SK-N-SH (cell line): ENCODE data around the gene SSRP1. TPM values are rescaled to one million over a fixed set of nuclear protein-coding genes. Genes with fewer than 3 reads are reported as not detected.
A peak's percentile ranks its signal among the peaks of the same experiment; 100 is the strongest.

Source experiments
- CTCF ChIA-PET: fragments of 300-600, 350-600 bp; formaldehyde crosslinking; extraction: SDS; loops from one replicate; lab custom pipeline; 2021; lab: Yijun Ruan, JAX
- POLR2A ChIA-PET: fragments of 350-600 bp; sonication (Branson Sonifier 250); formaldehyde crosslinking; extraction: SDS; loops from one replicate; lab custom pipeline; 2020; ENCODE audit warnings: antibody characterized with exemption, inconsistent platforms; lab: Yijun Ruan, JAX
- DNase-seq: peaks from one replicate; pipeline ENCODE4 v3.0.0; 2012
- H2AFZ ChIP-seq: fragments of 200-600 bp; sonication (generic); 2 replicates; pipeline ENCODE4 v1.8.1; 2016; ENCODE audit warnings: antibody characterized with exemption, mild to moderate bottlenecking, low read depth
- H3F3A ChIP-seq: fragments of 200-600 bp; sonication (generic); replicated peaks from 2 replicates; pipeline ENCODE3; 2016; ENCODE audit warnings: antibody characterized with exemption, mild to moderate bottlenecking; ENCODE audit not compliant: insufficient read depth
- H3K27ac ChIP-seq, 2 experiments: fragments of 200-500 bp in 1 of 2; fragments of 200-600 bp in 1 of 2; sonication (Bioruptor generic) in 1 of 2; sonication (generic), shearing (Covaris generic) in 1 of 2; 2 replicates each; pipeline versions ENCODE4 v1.5.1 to v1.6.1; 2014 to 2016; ENCODE audit warnings: low read depth in 2 of 2, inconsistent platforms in 1 of 2, low read length in 1 of 2, mild to moderate bottlenecking in 1 of 2, mixed read lengths in 1 of 2
- H3K27me3 ChIP-seq: fragments of 200-600 bp; sonication (generic), shearing (Covaris generic); 2 replicates; pipeline ENCODE4 v1.6.1; 2016; ENCODE audit warnings: mixed run types; ENCODE audit not compliant: insufficient read depth
- H3K36me3 ChIP-seq, 2 experiments: fragments of 200-500 bp in 1 of 2; fragments of 200-600 bp in 1 of 2; sonication (Bioruptor generic) in 1 of 2; sonication (generic) in 1 of 2; replicated peaks in 1 of 2; 2 replicates each; pipeline versions ENCODE3 to v1.5.1; 2014 to 2016; ENCODE audit warnings: low read length in 1 of 2, mild to moderate bottlenecking in 1 of 2; ENCODE audit not compliant: insufficient read depth in 2 of 2, control insufficient read depth in 1 of 2
- H3K4me1 ChIP-seq, 2 experiments: fragments of 200-500 bp in 1 of 2; fragments of 200-600 bp in 1 of 2; sonication (Bioruptor generic) in 1 of 2; sonication (generic), shearing (Covaris generic) in 1 of 2; 2 replicates each; pipeline versions ENCODE4 v1.5.1 to v1.6.1; 2014 to 2016; ENCODE audit warnings: low read depth in 1 of 2, low read length in 1 of 2, mixed run types in 1 of 2; ENCODE audit not compliant: insufficient read depth in 2 of 2, control insufficient read depth in 1 of 2
- H3K4me2 ChIP-seq: fragments of 200-600 bp; sonication (generic), shearing (Covaris generic); 2 replicates; pipeline ENCODE4 v1.6.1; 2017; ENCODE audit warnings: mixed run types
- H3K4me3 ChIP-seq, 2 experiments: fragments of 200-500 bp in 1 of 2; fragments of 200-600 bp in 1 of 2; sonication (Bioruptor generic) in 1 of 2; sonication (generic), shearing (Covaris generic) in 1 of 2; 2 replicates each; pipeline versions ENCODE4 v1.5.1 to v1.8.1; 2014 to 2016; ENCODE audit warnings: low read depth in 2 of 2, inconsistent platforms in 1 of 2, low read length in 1 of 2, mild to moderate bottlenecking in 1 of 2, mixed read lengths in 1 of 2, moderate library complexity in 1 of 2
- H3K79me2 ChIP-seq: fragments of 200-600 bp; sonication (generic); 2 replicates; pipeline ENCODE4 v1.8.1; 2017; ENCODE audit warnings: mild to moderate bottlenecking; ENCODE audit not compliant: insufficient read depth
- H3K9ac ChIP-seq: fragments of 200-600 bp; sonication (generic); 2 replicates; pipeline ENCODE4 v1.6.1; 2017; ENCODE audit warnings: mixed run types
- H3K9me2 ChIP-seq: fragments of 200-600 bp; sonication (generic); 2 replicates; pipeline ENCODE4 v1.6.1; 2017; ENCODE audit warnings: mixed run types
- H3K9me3 ChIP-seq: fragments of 200-600 bp; sonication (generic); 2 replicates; pipeline ENCODE4 v1.6.1; 2017; ENCODE audit warnings: mixed run types, mild to moderate bottlenecking, moderate library complexity
- H4K20me1 ChIP-seq: fragments of 200-600 bp; sonication (generic); 2 replicates; pipeline ENCODE4 v1.6.1; 2017; ENCODE audit warnings: mild to moderate bottlenecking, mixed run types; ENCODE audit not compliant: insufficient read depth
- ELF1 ChIP-seq: IDR thresholded peaks from 2 replicates; pipeline ENCODE4 v1.4.0; 2012
- EZH2phosphoT487 ChIP-seq: fragments of 200-600 bp; sonication (generic); IDR thresholded peaks from 2 replicates; pipeline ENCODE4 v1.6.1; 2017; ENCODE audit warnings: low read depth, mixed run types, mild to moderate bottlenecking, antibody characterized with exemption, moderate library complexity, borderline replicate concordance
- FOXM1 ChIP-seq: IDR thresholded peaks from 2 replicates; pipeline ENCODE4 v1.4.0; 2012; ENCODE audit warnings: low read depth, mild to moderate bottlenecking
- GATA2 ChIP-seq: sonication (generic); formaldehyde crosslinking; IDR thresholded peaks from 2 replicates; pipeline ENCODE4 v1.5.0; 2020; ENCODE audit warnings: mild to moderate bottlenecking, missing genetic modification reagents
- MEF2A ChIP-seq: IDR thresholded peaks from 2 replicates; pipeline ENCODE4 v1.4.0; 2012; ENCODE audit warnings: low read depth, borderline replicate concordance
- POLR2AphosphoS5 ChIP-seq: IDR thresholded peaks from 2 replicates; pipeline ENCODE4 v1.6.1; 2012; ENCODE audit warnings: low read depth, low read length
- RXRA ChIP-seq: IDR thresholded peaks from 2 replicates; pipeline ENCODE4 v1.4.0; 2012; ENCODE audit warnings: low read depth, mild to moderate bottlenecking, borderline replicate concordance
- SIN3A ChIP-seq: IDR thresholded peaks from 2 replicates; pipeline ENCODE4 v1.6.1; 2012; ENCODE audit warnings: low read depth, mild to moderate bottlenecking, low read length, moderate library complexity, borderline replicate concordance
- SMC3 ChIP-seq: IDR thresholded peaks from 2 replicates; pipeline ENCODE4 v1.6.1; 2012; ENCODE audit warnings: low read depth, low read length, improper control_type of control experiment
- TCF12 ChIP-seq: IDR thresholded peaks from 2 replicates; pipeline ENCODE4 v1.4.0; 2012
- WGBS: methylation state at CpG from one replicate; pipeline ENCODE4 v1.1.6; 2017; ENCODE audit warnings: low lambda C conversion rate; 5-methylcytosine and 5-hydroxymethylcytosine counted together
- polyA plus RNA-seq, 3 experiments: library from polyadenylated mRNA; depleted of rRNA; stranded (reverse); fragments of >200 nt; gene quantifications; 2 replicates each; pipeline ENCODE4 v1.2.3, GENCODE V29; 2012
- TF ChIP-seq, protein P1 (sequence below): IDR thresholded peaks from 2 replicates; pipeline ENCODE4 v1.6.1; 2012; ENCODE audit warnings: mild to moderate bottlenecking, low read depth, low read length, moderate library complexity
- TF ChIP-seq, protein P2 (sequence below): fragments of 200-600 bp; sonication (generic); IDR thresholded peaks from 2 replicates; pipeline ENCODE4 v1.6.1; 2017; ENCODE audit warnings: antibody characterized with exemption, mild to moderate bottlenecking, moderate library complexity

The SSRP1 gene
- polyA plus RNA-seq, 1 of the 3 experiments (the other 2 are of a cell fraction): 137 TPM

DNA sequence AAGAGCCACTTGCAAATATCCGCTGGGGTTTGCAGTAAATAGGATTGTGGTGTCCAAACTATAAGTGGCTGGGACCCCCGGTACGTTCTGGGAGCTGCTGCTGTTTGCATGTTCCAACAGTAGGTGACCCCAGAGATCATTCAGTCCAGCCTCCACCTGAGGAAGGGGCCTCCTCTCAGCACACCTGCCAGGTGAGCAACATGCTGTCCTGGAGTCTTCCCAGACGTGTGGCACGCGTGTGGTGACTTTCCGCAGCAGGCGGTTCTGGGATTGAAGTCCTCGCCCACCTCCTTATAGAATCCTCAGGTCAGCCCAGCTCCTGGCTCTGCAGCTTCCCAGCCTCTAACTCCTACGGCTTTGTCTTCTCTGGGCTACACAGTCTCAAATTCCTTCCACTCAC lies 9.1 kb upstream of the SSRP1 start:
- H3K36me3 ChIP-seq: no peaks in the 10 kb centered on the region
- no peaks in the 10 kb centered on the region for H3F3A ChIP-seq
- 99% methylated on average over 7 of the region's 10 CpGs for WGBS
- H3K9ac ChIP-seq: no peak overlapping the region
- DNase-seq: no peak
- no peak overlapping the region for H3K27ac ChIP-seq
- H3K4me2 ChIP-seq: no peak overlapping the region
- CTCF ChIA-PET: interaction anchor here (1.3 to 3.4 kb wide), 6 partner anchors 8 to 300 kb away, joined by 5 to 33 read pairs (median 16); no protein-coding TSS in a partner anchor
- H3K4me1 ChIP-seq: peaks cover 0 to 2% of the 10 kb centered on the region in 2 experiments; a peak in 1 of 4 replicates
- POLR2A ChIA-PET: no interaction called here
- no peaks in the 10 kb centered on the region for H4K20me1 ChIP-seq
- no peak overlapping the region for H3K4me3 ChIP-seq
- no peaks in the 10 kb centered on the region for H3K9me2 ChIP-seq
- no peaks in the 10 kb centered on the region for H3K79me2 ChIP-seq
- no peaks in the 10 kb centered on the region for H3K27me3 ChIP-seq
- peak overlapping the region; percentile 73; the same call in 1 of the 2 replicates for H2AFZ ChIP-seq
- TF ChIP-seq RXRA (no peak), GATA2 (CRISPR knock-in tag) (no peak), POLR2AphosphoS5 (no peak), SIN3A (no peak)
- TF ChIP-seq, protein P1, sequence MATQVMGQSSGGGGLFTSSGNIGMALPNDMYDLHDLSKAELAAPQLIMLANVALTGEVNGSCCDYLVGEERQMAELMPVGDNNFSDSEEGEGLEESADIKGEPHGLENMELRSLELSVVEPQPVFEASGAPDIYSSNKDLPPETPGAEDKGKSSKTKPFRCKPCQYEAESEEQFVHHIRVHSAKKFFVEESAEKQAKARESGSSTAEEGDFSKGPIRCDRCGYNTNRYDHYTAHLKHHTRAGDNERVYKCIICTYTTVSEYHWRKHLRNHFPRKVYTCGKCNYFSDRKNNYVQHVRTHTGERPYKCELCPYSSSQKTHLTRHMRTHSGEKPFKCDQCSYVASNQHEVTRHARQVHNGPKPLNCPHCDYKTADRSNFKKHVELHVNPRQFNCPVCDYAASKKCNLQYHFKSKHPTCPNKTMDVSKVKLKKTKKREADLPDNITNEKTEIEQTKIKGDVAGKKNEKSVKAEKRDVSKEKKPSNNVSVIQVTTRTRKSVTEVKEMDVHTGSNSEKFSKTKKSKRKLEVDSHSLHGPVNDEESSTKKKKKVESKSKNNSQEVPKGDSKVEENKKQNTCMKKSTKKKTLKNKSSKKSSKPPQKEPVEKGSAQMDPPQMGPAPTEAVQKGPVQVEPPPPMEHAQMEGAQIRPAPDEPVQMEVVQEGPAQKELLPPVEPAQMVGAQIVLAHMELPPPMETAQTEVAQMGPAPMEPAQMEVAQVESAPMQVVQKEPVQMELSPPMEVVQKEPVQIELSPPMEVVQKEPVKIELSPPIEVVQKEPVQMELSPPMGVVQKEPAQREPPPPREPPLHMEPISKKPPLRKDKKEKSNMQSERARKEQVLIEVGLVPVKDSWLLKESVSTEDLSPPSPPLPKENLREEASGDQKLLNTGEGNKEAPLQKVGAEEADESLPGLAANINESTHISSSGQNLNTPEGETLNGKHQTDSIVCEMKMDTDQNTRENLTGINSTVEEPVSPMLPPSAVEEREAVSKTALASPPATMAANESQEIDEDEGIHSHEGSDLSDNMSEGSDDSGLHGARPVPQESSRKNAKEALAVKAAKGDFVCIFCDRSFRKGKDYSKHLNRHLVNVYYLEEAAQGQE: no peak
- TF ChIP-seq, protein P2, sequence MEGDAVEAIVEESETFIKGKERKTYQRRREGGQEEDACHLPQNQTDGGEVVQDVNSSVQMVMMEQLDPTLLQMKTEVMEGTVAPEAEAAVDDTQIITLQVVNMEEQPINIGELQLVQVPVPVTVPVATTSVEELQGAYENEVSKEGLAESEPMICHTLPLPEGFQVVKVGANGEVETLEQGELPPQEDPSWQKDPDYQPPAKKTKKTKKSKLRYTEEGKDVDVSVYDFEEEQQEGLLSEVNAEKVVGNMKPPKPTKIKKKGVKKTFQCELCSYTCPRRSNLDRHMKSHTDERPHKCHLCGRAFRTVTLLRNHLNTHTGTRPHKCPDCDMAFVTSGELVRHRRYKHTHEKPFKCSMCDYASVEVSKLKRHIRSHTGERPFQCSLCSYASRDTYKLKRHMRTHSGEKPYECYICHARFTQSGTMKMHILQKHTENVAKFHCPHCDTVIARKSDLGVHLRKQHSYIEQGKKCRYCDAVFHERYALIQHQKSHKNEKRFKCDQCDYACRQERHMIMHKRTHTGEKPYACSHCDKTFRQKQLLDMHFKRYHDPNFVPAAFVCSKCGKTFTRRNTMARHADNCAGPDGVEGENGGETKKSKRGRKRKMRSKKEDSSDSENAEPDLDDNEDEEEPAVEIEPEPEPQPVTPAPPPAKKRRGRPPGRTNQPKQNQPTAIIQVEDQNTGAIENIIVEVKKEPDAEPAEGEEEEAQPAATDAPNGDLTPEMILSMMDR: no peak
- TF ChIP-seq, all 33 proteins: peak for 0
- no peaks in the 10 kb centered on the region for H3K9me3 ChIP-seq

DNA sequence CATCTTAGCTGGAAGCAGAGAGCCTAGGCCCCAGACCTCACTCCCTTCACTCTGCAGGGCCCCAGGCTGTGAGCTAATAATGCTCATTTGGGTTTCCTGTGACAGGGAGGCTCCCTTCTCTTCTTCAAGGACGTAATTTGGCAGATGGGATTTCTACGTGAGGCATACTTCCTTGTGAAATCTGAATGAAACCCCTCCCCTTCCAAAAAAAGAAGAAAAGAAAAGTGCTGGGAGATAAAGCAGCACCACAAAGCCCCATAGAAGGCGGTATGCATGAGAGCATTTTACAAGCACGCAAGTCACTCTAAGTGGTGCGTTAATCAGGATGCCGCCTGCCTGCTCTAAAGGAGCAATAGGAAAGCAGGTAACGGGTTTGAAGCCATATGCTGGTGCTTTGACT lies 8.1 kb upstream of the SSRP1 start:
- Histone ChIP-seq H3K27me3 (no peaks in the 10 kb centered on the region), H3K9me3 (no peaks in the 10 kb centered on the region), H3F3A (no peaks in the 10 kb centered on the region), H3K4me3 (no peak overlapping the region), H3K4me2 (no peak overlapping the region), H3K27ac (no peak overlapping the region), H3K4me1 (no peaks in the 10 kb centered on the region; a peak in 1 of 4 replicates), H2AFZ (no peak overlapping the region), H3K9me2 (no peaks in the 10 kb centered on the region), H3K79me2 (no peaks in the 10 kb centered on the region), H3K9ac (no peak overlapping the region), H3K36me3 (no peaks in the 10 kb centered on the region), H4K20me1 (no peaks in the 10 kb centered on the region)
- POLR2A ChIA-PET: interaction anchor here (1.2 kb wide), 1 partner anchor 26 kb away, joined by 5 read pairs; no protein-coding TSS in a partner anchor
- 92% methylated on average over 7 of the region's 7 CpGs for WGBS
- CTCF ChIA-PET: interaction anchor here (0.7 to 1.0 kb wide), 2 partner anchors 113 to 150 kb away, joined by 3 read pairs; no protein-coding TSS in a partner anchor
- TF ChIP-seq EZH2phosphoT487 (no peak), FOXM1 (no peak), SMC3 (no peak), MEF2A (no peak), TCF12 (no peak), ELF1 (no peak)
- no peak for DNase-seq
